ENCODE results near the gene DMXL2.

DNA sequence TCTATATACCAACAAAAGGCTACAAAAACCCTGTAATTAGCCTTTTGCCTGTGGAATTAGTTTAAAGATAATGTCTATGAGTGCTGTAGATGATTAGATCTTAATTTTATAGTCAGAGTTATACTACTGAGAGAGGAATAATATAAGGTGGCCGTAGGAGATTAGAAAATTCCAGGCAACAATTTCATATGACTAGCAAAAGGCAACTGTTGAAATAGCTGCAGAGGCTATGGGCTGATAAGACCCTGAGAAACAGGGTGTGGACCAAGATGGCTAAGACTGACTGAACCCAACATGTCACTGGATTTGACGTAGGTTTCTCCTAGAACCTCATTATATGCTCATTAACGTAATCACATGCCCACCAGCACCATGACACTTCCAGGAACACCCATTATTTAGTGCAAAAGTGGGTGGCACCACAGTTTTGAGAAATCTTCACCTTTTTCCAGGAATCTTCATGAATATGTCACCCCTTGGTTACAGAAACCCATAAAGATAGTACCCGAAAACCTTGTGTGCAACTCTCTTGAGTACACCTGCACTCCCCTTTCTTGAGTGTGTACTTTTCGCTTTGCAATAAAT lies 29.6 kb upstream of the DMXL2 start:
- TF ChIP-seq, protein P1, sequence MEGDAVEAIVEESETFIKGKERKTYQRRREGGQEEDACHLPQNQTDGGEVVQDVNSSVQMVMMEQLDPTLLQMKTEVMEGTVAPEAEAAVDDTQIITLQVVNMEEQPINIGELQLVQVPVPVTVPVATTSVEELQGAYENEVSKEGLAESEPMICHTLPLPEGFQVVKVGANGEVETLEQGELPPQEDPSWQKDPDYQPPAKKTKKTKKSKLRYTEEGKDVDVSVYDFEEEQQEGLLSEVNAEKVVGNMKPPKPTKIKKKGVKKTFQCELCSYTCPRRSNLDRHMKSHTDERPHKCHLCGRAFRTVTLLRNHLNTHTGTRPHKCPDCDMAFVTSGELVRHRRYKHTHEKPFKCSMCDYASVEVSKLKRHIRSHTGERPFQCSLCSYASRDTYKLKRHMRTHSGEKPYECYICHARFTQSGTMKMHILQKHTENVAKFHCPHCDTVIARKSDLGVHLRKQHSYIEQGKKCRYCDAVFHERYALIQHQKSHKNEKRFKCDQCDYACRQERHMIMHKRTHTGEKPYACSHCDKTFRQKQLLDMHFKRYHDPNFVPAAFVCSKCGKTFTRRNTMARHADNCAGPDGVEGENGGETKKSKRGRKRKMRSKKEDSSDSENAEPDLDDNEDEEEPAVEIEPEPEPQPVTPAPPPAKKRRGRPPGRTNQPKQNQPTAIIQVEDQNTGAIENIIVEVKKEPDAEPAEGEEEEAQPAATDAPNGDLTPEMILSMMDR (IDR thresholded peaks at IDR 0.05): no peak
- no peak for TF ChIP-seq POLR2AphosphoS5 (IDR thresholded peaks at IDR 0.05; ENCODE audit: low read depth, low read length)

Data from Panc1 (cell line).